ENCODE measurements around the gene ATP6V1G2. TPM values are rescaled to one million over a fixed set of nuclear protein-coding genes. Genes with fewer than 3 reads are reported as not detected.
A peak's percentile ranks its signal among the peaks of the same experiment; 100 is the strongest.

Gene ATP6V1G2
- total RNA-seq, 1 donor from 2014 or later, result 6.8 TPM

- H3K27me3 ChIP-seq, result no peaks in the 10 kb centered on the region
- no peaks in the 10 kb centered on the region for H3K4me1 ChIP-seq
- H3K9ac ChIP-seq, result no peak overlapping the region
- Mint-ChIP-seq H3K9me3 (no peaks in the 10 kb centered on the region), H3K4me3 (no peak overlapping the region), H3K27me3 (ENCODE audit: insufficient read depth, low read depth) (peaks cover 6% of the 10 kb centered on the region), H3K4me1 (peaks cover 5% of the 10 kb centered on the region), H3K27ac (peak overlapping the region; percentile 10), H3K36me3 (no peaks in the 10 kb centered on the region)
- H3K27ac ChIP-seq, result no peak overlapping the region
- no peaks in the 10 kb centered on the region for H3F3A ChIP-seq (ENCODE audit: low read depth)
- no peaks in the 10 kb centered on the region for H3K9me3 ChIP-seq (ENCODE audit: low read depth)
- no peaks in the 10 kb centered on the region for H4K20me1 ChIP-seq (ENCODE audit: low read depth)
- no peak overlapping the region for H3K4me2 ChIP-seq
- no peaks in the 10 kb centered on the region for H3K36me3 ChIP-seq
- H2AFZ ChIP-seq (replicated peaks), result peak overlapping the region; percentile 17
- DNase-seq (ENCODE audit: low spot score), result no peak
- H3K79me2 ChIP-seq (ENCODE audit: low read depth), result no peaks in the 10 kb centered on the region
- no peak overlapping the region for H3K4me3 ChIP-seq
- TF ChIP-seq CTCF (IDR thresholded peaks at IDR 0.05), result no peak
- no peak for TF ChIP-seq EZH2phosphoT487 (IDR thresholded peaks at IDR 0.05)
- TF ChIP-seq EZH2 (IDR thresholded peaks at IDR 0.05), result no peak
Observed at GRCh38 chr6:31587791-31588777, 41.7 kb upstream of the ATP6V1G2 start.

DNA sequence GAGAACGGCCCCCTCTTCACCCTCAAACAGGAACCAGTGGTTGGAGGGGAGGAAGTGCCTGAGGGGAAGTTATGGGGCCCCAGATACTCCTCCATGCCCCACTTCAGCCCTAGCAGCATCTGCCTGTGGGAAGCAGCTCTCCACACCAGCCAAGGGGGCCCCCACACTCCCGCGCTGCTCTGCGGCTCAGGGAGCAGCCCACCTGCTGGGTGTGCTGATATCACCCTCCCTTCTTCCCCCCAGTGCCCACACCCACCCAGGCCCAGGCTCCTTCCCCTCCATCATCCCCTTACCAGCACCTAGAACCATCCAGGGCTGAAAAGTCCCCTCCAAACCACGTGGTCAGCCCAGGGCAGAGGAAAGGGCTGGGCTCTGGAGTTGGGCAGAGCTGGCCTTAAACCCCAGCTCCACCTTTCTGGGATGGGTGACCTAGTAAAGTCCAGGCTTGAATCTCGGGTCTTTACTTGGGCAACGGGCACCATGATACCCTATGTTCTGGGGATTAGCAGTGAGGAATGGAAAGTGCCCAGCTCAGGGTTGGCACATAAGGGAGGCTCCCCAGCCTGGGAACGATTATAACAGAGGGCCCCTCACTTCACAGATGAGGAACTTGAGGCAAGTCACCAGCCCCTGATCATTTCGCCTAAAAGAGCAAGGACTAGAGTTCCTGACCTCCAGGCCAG lies 40.3 kb upstream of the ATP6V1G2 start:
- H3K9ac ChIP-seq, result no peak overlapping the region
- no peaks in the 10 kb centered on the region for H3K9me3 ChIP-seq (ENCODE audit: low read depth)
- no peak overlapping the region for H3K4me3 ChIP-seq
- H4K20me1 ChIP-seq (ENCODE audit: low read depth), result no peaks in the 10 kb centered on the region
- Mint-ChIP-seq H3K27ac (peak overlapping the region; percentile 89), H3K27me3 (ENCODE audit: insufficient read depth, low read depth) (peaks cover 5% of the 10 kb centered on the region), H3K4me3 (no peak overlapping the region), H3K4me1 (peaks cover 7% of the 10 kb centered on the region), H3K9me3 (no peaks in the 10 kb centered on the region), H3K36me3 (no peaks in the 10 kb centered on the region)
- H3K79me2 ChIP-seq (ENCODE audit: low read depth), result no peaks in the 10 kb centered on the region
- peaks cover 3% of the 10 kb centered on the region for H3K4me1 ChIP-seq
- H3K27me3 ChIP-seq, result no peaks in the 10 kb centered on the region
- no peaks in the 10 kb centered on the region for H3K36me3 ChIP-seq
- H3F3A ChIP-seq (ENCODE audit: low read depth), result no peaks in the 10 kb centered on the region
- no peak for DNase-seq (ENCODE audit: low spot score)
- H2AFZ ChIP-seq (replicated peaks), result no peak overlapping the region
- H3K4me2 ChIP-seq, result no peak overlapping the region
- no peak overlapping the region for H3K27ac ChIP-seq
- no peak for TF ChIP-seq CTCF (IDR thresholded peaks at IDR 0.05)
- no peak for TF ChIP-seq EZH2 (IDR thresholded peaks at IDR 0.05)
- TF ChIP-seq EZH2phosphoT487 (IDR thresholded peaks at IDR 0.05), result no peak

GRCh38 chr6:31586008-31586407 lies 39.6 kb upstream of the ATP6V1G2 start, which contains the start of gene LST1:
Gene LST1, plus strand, starts transcription at chr6:31586277. Its CDS starts 1,023 bp downstream, at chr6:31587300.
- peaks cover 6% of the 10 kb centered on the region for H3K4me1 ChIP-seq
- H4K20me1 ChIP-seq (ENCODE audit: low read depth), result no peaks in the 10 kb centered on the region
- no peaks in the 10 kb centered on the region for H3K79me2 ChIP-seq (ENCODE audit: low read depth)
- no peaks in the 10 kb centered on the region for H3K27me3 ChIP-seq
- H2AFZ ChIP-seq (replicated peaks), result no peak within 1 kb of the TSS
- H3K27ac Mint-ChIP-seq, result peak within 1 kb of the TSS; percentile 89
- no peak within 1 kb of the TSS for H3K4me2 ChIP-seq
- H3K27ac ChIP-seq, result no peak within 1 kb of the TSS
- no peak within 1 kb of the TSS for H3K4me3 ChIP-seq
- peaks cover 11% of the 10 kb centered on the region for H3K27me3 Mint-ChIP-seq (ENCODE audit: insufficient read depth, low read depth)
- H3K36me3 Mint-ChIP-seq, result no peaks in the 10 kb centered on the region
- no peaks in the 10 kb centered on the region for H3K9me3 ChIP-seq (ENCODE audit: low read depth)
- peak within 1 kb of the TSS; percentile 5 for H3K4me3 Mint-ChIP-seq
- peaks cover 15% of the 10 kb centered on the region for H3K4me1 Mint-ChIP-seq
- H3K9me3 Mint-ChIP-seq, result no peaks in the 10 kb centered on the region
- TF ChIP-seq EZH2 (IDR thresholded peaks at IDR 0.05), result no peak
- no peak for TF ChIP-seq EZH2phosphoT487 (IDR thresholded peaks at IDR 0.05)
- TF ChIP-seq CTCF (IDR thresholded peaks at IDR 0.05), result no peak
- H3K36me3 ChIP-seq, result no peaks in the 10 kb centered on the region
- H3F3A ChIP-seq (ENCODE audit: low read depth), result no peaks in the 10 kb centered on the region
- no peak within 1 kb of the TSS for H3K9ac ChIP-seq
- no peak for DNase-seq (ENCODE audit: low spot score)

Data from neural progenitor cell (in vitro differentiated cells).